NCI-H774 (cell line): ENCODE results near the gene ZNF160.
"Not testable (repeated sequence)": the region's sequence is repeated elsewhere in the genome, so short reads cannot be mapped to it uniquely, and the experiment has no call there.

Experiments used
- DNase-seq: peaks from one replicate; lab custom pipeline; 2025; lab: John Stamatoyannopoulos, UW

The ZNF160 gene

DNA sequence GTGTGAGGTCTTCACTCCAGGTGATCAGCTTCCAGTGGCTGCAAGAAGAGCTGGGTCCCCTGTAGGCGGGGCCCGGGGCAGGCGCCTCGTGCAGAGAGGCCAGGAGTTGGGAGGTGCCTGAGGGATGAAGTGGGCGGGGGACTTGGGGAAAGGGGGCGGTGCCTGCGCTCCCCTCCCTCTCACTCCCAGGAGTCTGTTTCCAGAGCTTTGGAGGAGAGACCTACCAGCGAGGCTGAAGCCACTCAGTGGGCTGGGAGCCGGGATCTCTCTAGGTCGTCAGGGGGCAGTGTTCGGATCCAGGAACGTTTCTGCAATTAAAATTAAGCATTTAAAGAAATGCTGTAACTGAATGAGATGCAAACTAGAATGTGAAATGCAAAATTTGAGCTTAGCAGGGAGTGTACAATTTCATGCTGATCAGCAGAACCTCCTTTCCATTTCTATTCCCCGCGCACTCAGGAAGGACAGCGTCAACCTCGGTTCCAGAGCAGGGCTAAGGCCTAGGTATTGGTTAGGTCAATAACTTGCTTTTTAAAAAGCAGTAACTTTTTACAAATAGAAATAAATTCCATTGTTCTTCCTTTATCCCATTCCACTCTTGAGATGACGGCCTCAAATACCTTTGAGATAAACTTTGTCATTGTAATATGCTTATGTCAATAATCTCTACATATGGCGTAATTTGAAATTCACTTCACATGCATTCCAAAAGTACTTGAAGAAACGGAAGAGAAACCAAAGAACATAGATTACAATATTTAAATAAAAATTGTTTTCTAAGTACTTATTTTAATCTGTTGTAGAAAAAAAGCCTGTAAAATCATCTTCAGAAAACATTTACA is 11.6 kb downstream of the ZNF160 start:
- DNase-seq = no peak

- no peak for DNase-seq
These were observed 15.1 kb downstream of the ZNF160 start for GRCh38 chr19:53088091-53088490.

DNA sequence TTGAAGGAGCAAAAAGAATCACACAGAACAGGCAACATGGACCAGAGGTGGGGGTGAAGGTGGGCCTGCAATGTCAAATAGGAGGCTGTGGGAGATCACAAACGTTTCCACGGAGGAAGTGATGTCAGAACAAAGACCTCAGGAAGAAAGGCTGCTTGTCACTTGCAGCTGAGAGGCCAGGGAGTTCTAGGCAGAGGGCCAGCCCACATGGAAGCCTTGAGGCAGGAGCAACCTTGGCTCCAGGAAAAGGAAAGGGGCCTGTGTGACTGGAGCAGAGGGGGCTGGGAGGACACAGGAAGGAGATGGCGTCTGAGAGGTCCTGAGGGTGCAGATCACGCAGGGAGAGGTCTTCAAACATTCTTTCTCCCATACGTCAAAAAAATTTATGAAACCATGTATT is 16.3 kb downstream of the ZNF160 start:
- DNase-seq = no peak

DNA sequence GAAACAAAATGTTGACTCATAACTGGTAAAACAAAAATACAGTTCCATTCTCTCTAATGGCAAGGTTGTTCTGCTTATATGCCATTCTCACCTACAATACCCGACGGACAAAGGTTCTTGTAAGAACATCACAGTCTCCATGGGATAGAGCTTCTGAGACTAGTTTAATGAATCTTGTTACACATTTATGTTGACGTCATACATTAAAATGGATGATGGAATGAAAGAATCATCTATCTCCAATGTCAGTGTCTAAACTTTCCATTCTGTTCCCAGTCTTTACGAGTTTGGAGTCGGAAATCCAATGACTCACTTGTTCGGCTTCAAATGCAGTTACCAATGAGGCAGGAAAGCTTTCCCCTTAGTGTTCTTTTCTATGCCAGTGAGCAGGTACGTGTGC is 17.7 kb downstream of the ZNF160 start:
- no peak for DNase-seq

- no peak for DNase-seq
These were observed 20.3 kb downstream of the ZNF160 start for GRCh38 chr19:53082929-53083328.

- DNase-seq = no peak
These were observed 23.8 kb downstream of the ZNF160 start for GRCh38 chr19:53079313-53079924.

- no peak for DNase-seq
These were observed 24.6 kb downstream of the ZNF160 start for GRCh38 chr19:53078668-53079067.

- no peak for DNase-seq
These were observed 26.2 kb downstream of the ZNF160 start for GRCh38 chr19:53076984-53077383.

DNA sequence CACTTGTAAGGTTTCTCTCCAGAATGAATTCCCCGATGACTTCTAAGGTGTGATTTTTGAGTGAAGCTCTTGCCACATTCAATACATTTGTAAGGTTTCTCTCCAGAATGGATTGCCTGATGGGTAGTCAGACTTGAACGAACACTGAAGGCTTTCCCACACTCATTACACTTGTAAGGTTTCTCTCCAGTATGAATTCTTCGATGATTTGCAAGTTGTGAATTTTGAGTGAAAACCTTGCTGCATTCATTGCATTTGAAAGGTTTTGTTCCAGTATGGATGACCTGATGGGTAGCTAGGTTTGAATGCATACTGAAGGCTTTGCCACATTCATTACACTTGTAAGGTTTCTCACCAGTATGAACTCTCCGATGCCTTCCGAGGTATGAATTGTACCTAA is 34.4 kb downstream of the ZNF160 start:
- no peak for DNase-seq

- DNase-seq = no peak
These were observed 35.0 kb downstream of the ZNF160 start for GRCh38 chr19:53068199-53068598.

- no peak for DNase-seq
These were observed 45.2 kb downstream of the ZNF160 start for GRCh38 chr19:53057904-53058580.

DNA sequence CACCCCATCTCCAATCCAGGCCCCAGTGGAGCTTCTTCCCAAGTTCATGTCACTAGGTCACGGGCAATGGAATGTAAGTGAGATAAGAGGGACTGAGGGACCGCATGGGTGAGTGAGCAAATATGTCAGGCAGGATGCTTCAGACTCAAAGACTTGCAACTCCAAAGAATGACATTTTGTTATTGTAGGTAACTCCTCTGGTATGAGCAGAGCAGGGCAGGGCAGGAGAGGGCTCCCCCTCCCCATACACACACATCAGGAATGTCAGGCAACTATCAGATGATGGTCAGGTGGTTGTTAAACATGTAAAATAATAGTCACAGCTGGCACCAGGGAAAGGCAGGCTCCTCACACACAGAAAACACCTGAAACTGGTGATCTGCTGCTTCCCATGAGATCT is 48.1 kb downstream of the ZNF160 start:
- no peak for DNase-seq

- DNase-seq = no peak
These were observed 55.8 kb downstream of the ZNF160 start for GRCh38 chr19:53047379-53047778.

- DNase-seq = no peak
These were observed 57.7 kb downstream of the ZNF160 start for GRCh38 chr19:53045536-53045935.

DNA sequence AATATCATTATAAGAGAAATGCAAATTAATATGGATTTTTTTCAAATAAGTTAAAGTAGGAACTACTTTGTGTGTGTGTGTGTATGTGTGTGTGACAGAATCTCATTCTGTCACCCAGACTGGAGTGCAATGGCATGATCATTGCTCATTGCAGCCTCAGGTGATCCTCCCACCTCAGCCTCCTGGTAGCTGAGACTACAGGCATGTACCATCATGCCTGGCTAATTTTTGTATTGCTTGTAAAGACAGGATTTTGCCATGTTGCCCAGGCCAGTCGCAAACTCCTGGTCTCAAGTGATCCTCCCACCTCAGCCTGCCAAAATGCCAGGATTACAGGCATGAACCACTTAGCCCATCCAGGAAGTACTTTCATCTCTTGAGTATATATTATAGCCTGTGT is 61.9 kb downstream of the ZNF160 start:
- no peak for DNase-seq

DNA sequence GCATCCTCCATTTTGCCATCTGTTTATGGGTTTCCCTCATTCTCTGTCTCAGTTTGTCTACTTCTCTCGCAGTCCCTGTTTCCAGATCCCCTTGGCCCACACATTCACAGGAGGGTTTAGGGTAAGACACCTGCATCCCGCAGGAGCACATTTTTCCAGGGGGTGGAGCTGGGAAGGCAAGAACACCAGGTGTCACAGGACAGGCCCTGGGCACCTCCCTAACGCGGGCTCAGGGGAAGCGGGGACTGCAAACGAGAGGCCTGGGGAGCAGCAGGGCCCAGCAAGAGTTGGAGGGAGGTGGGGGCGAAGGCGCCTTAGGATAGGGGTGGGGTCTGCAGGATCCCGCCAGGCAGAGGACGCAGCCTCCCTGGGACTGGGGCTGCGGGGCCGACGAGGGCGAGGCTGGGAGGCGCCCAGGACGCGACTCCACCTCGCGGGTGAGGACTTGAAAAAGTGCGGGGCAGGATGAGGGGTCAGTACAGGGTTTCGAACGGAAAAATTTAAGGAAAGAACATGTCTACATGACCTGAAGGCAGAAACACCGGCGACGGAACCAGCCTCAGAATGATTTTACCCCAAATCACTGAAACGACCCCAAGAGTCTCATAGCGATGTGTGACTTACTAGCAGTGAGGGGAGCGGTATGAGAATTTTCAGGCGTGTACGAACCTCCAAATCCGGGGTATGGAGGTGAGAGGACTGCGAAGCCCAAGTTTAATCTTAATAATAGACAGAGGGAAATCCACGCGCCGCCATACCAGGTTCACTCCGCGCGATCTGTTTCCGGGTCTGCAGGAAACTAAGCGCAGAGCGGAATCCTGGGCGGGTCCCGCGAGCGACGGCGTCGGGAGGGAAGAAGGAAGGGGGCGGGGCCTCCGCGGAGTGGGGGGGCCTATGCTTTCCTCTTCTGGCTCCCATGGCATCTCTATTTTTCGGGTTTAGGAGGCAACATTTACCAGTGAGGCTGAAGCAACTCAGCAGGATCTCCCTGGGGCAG is 65.8 kb downstream of the ZNF160 start:
- no peak for DNase-seq

DNA sequence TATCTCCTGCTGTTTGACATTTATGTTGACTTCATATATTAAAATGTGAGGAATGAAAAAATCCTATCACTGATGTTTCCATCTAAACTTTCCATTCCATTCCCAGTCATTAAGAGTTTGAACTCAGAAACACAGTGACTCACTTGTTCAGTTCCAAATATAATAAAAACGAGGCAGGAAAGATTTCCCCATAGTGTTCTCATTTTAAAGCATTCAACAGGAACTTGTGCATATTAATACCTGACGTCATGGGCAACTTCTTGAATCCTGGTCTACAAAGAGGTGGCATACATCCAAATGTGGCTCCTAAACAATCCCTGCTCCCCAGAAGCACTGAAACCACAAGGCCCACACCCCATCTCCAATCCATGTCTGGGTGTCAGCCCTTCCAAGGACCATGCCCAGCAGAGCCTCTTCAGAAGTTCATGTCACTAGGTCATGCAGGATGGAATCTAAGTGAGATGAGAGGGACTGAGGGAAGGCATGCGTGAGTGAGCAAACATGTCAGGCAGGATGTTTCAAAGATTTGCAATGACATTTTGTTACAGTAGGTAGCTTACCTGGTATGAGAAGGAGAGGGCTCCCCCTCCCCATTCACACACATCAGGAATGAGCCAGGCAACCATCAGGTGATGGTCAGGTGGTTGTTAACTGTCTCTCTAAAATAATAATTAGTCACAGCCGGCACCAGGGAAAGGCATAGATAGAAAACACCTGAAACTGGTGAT is 68.1 kb downstream of the ZNF160 start:
- no peak for DNase-seq

GRCh38 chr19:53034054-53034453 is 69.2 kb downstream of the ZNF160 start:
- no peak for DNase-seq

GRCh38 chr19:53028306-53028705 is 74.9 kb downstream of the ZNF160 start:
- not testable (repeated sequence) for DNase-seq

- no peak for DNase-seq
These were observed 83.5 kb downstream of the ZNF160 start for GRCh38 chr19:53019684-53020083.
